Hepatocyte (in vitro differentiated cells): ENCODE results near the gene DCN.

Source experiments
- CTCF ChIP-seq: fragments of 200-600 bp; sonication (generic); IDR thresholded peaks from 2 replicates; pipeline ENCODE4 v1.5.1; 2016; ENCODE audit warnings: antibody characterized with exemption, mild to moderate bottlenecking; ENCODE audit not compliant: poor library complexity
- EZH2 ChIP-seq: fragments of 200-600 bp; sonication (generic); IDR thresholded peaks from 2 replicates; pipeline ENCODE4 v1.6.1; 2016; ENCODE audit warnings: antibody characterized with exemption, mild to moderate bottlenecking, borderline replicate concordance
- EZH2phosphoT487 ChIP-seq: fragments of 200-600 bp; sonication (generic); IDR thresholded peaks from one replicate; pipeline ENCODE4 v1.6.1; 2018; ENCODE audit warnings: antibody characterized with exemption, mild to moderate bottlenecking, low read depth, moderate library complexity; ENCODE audit not compliant: unreplicated experiment, severe bottlenecking

GRCh38 chr12:91224401-91224800 is 41.8 kb upstream of the DCN start:
- TF ChIP-seq CTCF (no peak), EZH2 (no peak), EZH2phosphoT487 (no peak)
